ENCODE results near the gene PREX1.

Gene PREX1

GRCh38 chr20:48619126-48620101 lies 208.4 kb downstream of the PREX1 start:
- DNase-seq (ENCODE audit: low read depth), result no peak

- DNase-seq (ENCODE audit: low read depth), result no peak
These were observed 209.2 kb downstream of the PREX1 start for GRCh38 chr20:48618631-48619030.

- no peak for DNase-seq (ENCODE audit: low read depth)
These were observed 209.7 kb downstream of the PREX1 start for GRCh38 chr20:48618052-48618451.

GRCh38 chr20:48617481-48617880 lies 210.3 kb downstream of the PREX1 start:
- no peak for DNase-seq (ENCODE audit: low read depth)

- DNase-seq (ENCODE audit: low read depth), result no peak
These were observed 211.3 kb downstream of the PREX1 start for GRCh38 chr20:48616481-48616880.

- DNase-seq (ENCODE audit: low read depth), result no peak
These were observed 211.9 kb downstream of the PREX1 start for GRCh38 chr20:48615871-48616270.

- DNase-seq (ENCODE audit: low read depth), result no peak
These were observed 213.1 kb downstream of the PREX1 start for GRCh38 chr20:48614593-48615274.

GRCh38 chr20:48613926-48614325 lies 213.9 kb downstream of the PREX1 start:
- no peak for DNase-seq (ENCODE audit: low read depth)

GRCh38 chr20:48612335-48612734 lies 215.5 kb downstream of the PREX1 start:
- no peak for DNase-seq (ENCODE audit: low read depth)

GRCh38 chr20:48610996-48611395 lies 216.8 kb downstream of the PREX1 start:
- no peak for DNase-seq (ENCODE audit: low read depth)

- no peak for DNase-seq (ENCODE audit: low read depth)
These were observed 218.3 kb downstream of the PREX1 start for GRCh38 chr20:48609491-48609978.

- DNase-seq (ENCODE audit: low read depth), result no peak
These were observed 219.0 kb downstream of the PREX1 start for GRCh38 chr20:48608756-48609155.

GRCh38 chr20:48607544-48607865 lies 220.3 kb downstream of the PREX1 start:
- DNase-seq (ENCODE audit: low read depth), result no peak

- DNase-seq (ENCODE audit: low read depth), result no peak
These were observed 220.8 kb downstream of the PREX1 start for GRCh38 chr20:48606841-48607543.

- no peak for DNase-seq (ENCODE audit: low read depth)
These were observed 221.5 kb downstream of the PREX1 start for GRCh38 chr20:48606172-48606840.

- DNase-seq (ENCODE audit: low read depth), result no peak
These were observed 222.2 kb downstream of the PREX1 start for GRCh38 chr20:48605364-48606171.

- no peak for DNase-seq (ENCODE audit: low read depth)
These were observed 222.9 kb downstream of the PREX1 start for GRCh38 chr20:48604936-48605335.

- no peak for DNase-seq (ENCODE audit: low read depth)
These were observed 223.4 kb downstream of the PREX1 start for GRCh38 chr20:48604426-48604825.

- no peak for DNase-seq (ENCODE audit: low read depth)
These were observed 223.9 kb downstream of the PREX1 start for GRCh38 chr20:48603819-48604405.

- no peak for DNase-seq (ENCODE audit: low read depth)
These were observed 224.5 kb downstream of the PREX1 start for GRCh38 chr20:48603116-48603818.
